Hindlimb muscle (tissue), 1 donor: ENCODE results near the gene SMTNL1. TPM values are rescaled to one million over a fixed set of nuclear protein-coding genes. Genes with fewer than 3 reads are reported as not detected.
"Not testable (repeated sequence)": the region's sequence is repeated elsewhere in the genome, so short reads cannot be mapped to it uniquely, and the experiment has no call there.

Experiments used
- DNase-seq: peaks from one replicate; pipeline ENCODE4 v3.0.0-alpha.2; 2013
- polyA plus RNA-seq: library from polyadenylated mRNA; unstranded; fragments of 120-200 nt; gene quantifications from one replicate; pipeline ENCODE4 v1.2.1, GENCODE V29; 2013; ENCODE audit not compliant: insufficient read length

Gene SMTNL1
- polyA plus RNA-seq, 1 donor, result 148 TPM

DNA sequence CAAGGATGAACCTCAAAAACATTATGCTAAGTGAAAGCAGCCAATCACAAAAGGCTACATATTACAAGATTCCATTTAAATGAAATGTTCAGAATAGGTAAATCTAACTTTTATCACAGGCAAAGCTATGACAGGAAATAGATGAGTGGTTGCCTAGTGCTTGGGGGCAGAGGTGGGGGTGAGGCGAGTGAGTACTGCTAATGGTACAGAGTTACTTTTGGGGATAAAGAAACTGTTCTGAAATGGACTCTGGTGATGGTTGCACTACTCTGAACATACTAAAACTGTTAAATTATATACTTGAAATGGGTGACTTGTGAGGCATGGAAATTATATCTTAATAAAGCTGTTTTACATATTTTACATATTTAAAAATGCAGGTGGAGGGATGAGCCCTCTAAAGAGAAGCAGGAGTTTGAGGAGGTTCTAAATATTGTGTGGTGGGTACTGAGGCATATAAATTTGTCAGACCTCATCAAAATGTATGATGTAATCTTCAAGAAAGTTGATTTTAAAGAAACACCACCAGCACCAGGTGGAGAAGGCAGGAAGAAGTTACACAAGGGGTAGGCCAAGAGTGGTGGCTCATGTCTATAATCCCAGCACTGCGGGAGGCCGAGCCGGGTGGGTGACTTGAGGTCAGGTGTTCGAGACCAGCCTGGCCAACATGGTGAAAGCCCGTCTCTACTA, 25.5 kb upstream of the SMTNL1 start:
- DNase-seq, result no peak

DNA sequence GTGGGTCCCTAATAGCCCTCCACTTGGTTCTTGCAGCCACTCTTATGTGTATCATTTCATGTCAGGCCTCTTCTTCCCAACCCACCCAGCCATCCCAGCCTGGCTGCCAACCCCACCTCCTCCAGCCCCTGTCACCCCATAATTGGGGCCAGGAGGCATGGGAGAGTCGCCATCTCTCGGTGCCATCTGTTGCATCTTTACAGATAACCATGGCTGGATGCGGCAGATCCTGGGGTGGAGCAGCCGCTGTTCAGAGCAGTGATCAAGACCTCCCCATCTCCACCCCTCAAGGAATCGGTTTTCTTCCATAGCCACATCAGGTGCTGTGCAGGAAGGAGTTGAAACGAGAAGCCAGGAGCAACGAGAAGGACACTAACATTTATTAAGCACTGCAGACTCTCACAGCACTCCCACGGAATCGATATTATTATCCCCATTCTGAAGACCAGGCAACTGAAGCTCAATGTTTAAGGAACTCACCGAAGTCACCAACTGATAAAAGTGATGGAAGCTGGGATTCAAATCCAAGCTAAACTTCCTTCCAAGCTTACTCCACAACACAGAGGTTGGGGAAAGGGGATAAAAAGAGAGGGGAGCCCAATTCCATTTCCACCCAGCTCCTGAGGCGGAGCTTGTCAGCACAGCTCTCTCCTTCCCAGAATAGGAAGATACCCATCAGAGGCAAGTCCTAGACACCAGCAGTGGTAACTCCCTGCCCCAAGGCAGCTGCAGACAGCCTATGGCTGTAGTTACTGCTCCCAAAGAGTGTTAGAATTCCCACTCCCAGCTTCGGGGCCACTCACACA, 24.5 kb upstream of the SMTNL1 start:
- no peak for DNase-seq

DNA sequence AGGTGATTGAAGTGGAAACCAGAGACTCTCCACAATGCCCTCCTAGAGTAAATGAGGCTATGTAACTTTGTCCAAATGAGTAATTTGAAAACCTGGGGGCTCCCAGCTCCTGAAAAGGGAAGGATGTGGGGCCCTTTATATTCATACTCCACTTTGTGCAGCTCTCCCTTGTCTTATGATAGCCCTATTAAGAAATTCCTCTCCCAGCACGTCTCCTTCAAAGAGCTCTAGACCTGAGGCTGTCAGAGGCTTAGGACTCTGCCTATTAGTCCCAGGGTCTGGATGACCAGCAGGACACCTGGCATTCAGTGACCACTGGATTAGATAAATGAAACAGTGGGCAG, 24.0 kb upstream of the SMTNL1 start:
- DNase-seq, result no peak

DNA sequence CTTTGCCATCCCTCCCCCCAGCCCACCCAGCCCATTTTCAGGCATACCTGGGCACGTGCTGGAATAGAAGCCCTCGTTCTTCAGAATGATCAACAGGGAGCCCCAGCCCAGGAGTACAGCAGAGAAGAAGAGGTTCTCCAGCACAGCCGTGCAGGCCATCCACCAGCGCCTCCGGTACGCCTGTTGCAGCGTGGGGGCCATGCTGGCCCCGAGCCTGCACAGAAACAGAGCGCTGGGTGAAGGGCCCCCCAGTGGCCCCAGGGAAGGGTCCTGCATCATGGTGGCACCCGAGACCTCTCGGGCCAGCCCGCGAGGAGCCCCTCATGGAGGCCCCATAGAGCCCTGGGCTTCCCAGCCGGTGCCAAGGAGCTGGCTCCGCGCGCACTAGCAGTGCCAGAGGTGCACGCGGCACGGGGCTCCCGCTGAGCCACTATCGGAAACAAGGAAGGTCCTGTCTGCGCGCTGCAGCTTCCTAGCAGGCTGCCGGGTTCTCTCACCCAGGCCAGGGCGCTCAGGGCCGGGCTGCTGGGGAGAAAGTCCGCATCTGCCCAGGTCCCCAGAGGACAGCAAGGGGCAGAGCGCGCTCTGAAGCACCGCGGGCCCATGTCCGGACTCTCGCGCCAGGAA, 23.4 kb upstream of the SMTNL1 start:
- DNase-seq, result no peak

DNA sequence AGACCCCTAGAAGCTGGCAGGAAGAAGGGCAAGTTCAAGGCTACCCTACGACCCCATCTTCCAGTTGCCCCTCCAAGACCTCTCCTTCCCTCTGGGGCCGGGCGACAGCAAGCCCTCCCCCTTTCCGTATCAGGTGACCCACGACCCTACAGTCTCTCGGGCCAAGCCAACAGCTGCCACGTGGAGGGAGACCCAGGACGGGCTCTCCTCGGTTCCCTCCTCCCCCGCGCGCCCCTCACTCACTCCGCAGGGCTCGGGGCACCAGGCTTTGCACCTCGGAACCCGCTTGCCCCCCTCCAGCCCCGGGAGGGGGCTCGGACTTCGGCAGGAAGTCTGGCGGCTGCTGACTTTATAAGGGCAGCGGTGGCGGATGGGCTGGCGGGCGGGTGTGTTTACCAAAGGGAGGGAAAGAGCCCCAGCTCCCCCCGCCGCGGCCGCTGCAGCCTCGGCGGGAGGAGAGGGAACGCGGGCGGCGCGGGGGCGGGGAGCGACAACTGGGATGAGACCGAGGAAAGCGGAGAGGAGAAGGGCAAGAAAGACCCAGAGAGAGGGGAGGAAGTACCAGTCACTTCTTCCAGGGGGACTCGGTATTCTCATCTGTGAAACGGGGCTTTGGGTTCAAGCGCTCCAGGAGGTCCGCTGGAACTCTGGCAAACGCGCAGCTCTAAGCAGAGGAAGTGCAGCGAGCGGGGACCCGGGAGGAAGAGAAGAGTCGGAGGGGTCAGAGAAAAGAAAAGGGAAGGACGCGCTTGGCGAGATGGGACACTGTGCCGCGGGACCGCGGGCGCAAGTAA, 22.7 kb upstream of the SMTNL1 start:
- no peak for DNase-seq

DNA sequence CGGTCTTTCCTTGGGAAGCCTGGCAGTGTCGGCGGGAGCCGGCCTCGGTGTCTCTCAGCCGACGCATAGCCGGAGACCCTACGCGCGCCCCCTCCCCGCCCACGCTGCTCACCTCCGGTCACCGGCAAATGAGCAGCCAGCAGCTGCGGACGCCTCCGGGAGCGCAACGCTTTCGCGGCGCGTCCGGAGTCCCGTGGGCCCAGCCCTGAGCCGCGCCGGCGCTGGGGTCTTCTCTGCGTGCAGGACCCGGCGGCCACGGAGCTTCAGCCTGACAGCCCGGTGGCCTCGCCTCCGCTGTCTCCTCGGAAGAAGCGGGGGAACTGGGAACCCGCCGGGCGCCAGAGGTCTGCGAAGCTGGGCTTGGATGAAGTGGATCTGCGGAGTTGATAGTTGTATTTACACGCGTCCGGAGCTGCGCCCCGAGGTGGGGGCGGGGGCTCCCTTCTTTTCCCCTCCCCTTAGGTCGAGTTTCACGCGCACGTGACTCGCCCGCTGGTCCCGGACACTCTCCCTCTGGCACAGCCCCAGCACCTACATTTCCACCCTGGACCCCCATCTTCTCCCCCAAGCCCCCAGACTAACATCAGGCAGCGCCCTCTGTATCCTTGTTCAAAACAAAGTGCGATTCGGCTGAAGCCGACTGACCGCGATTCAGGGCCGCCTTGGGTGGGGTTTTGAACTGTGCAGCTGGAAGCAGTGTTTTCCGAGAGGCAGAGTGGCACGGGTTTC, 21.9 kb upstream of the SMTNL1 start, which contains the start of gene SLC43A1:
Gene SLC43A1, minus strand, starts transcription at position 371 of the 729 bp plus-strand sequence. CDS start 1,591 bp downstream, outside the sequence.
- peak; percentile 64 for DNase-seq

DNA sequence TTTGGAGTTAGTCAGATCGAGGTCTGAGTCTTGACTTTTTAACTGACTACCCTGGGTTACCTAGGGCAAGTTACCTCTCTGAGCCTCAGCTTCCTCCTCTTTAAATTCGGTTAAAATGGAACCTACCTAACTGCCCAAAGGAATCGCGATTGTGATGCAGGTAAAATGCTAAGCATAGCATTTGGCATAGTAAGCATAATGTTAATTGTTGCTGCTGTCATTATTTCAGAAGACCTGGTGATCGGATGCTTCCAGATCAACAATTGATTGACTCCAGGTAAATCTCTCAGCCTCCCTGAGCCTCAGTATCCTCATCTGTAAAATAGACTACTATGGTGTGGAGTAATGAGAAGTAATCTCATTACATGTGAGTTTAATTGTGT, 21.3 kb upstream of the SMTNL1 start:
- no peak for DNase-seq

DNA sequence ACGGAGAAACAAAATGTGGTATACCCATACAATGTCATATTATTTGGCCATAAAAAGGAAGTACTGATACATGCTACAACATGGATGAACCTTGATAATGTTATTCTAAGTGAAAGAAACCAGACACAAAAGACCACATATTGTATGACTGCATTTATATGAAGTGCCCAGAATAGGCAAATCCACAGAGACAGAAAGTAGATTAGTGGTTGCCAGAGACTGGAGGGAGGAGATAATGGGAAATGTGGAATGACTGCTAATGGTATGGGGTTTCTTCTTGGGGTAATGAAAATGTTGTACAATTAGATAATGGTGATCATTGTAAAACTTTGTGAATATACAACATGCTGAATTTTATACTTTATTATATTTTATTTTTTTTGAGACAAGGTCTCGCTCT, 16.3 kb upstream of the SMTNL1 start:
- no peak for DNase-seq

DNA sequence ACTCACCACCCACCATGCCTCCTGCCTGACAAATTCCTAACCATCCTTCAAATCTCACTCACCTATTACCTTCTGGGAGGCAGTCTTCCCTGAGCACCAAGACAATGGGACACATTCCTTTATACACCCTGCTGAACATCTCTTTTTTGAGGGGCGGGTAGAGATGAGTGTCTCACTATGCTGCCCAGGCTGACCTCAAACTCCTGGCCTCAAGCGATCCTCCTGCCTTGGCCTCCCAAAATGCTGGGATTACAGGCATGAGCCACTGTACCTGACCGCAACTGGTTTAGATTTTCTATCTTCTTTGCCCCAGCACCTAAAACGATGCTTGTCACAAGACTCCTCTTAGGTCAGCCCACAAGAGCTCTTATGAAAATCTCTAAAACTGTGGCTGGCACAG, 14.0 kb upstream of the SMTNL1 start:
- DNase-seq, result no peak

DNA sequence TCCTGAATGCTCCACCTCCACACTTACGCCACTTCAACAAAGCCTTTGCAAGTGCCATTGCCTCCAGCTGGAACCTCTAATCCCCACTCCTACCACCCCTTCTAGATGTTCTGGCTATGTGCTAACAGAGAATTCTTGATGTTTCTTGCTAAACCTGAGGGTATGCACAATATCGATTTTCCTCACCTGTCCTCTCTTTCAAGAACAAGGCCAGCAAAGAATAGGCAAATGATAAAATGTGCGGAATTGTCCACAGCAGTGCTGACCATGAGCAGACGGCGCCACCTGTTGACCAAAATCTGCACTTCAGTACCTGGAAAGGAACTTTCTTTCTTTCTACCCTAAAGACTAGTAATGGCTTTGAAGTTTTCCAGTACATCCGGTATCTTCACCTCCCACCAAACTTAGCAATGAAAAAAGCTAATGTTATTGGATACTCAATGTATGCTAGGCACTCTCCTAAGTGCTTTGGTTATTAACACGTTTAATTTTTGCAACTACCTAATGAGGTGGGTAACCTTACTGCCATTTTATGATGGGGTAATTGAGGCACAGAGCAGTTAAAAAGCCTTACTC, 10.3 kb upstream of the SMTNL1 start:
- peak; percentile 65 for DNase-seq

DNA sequence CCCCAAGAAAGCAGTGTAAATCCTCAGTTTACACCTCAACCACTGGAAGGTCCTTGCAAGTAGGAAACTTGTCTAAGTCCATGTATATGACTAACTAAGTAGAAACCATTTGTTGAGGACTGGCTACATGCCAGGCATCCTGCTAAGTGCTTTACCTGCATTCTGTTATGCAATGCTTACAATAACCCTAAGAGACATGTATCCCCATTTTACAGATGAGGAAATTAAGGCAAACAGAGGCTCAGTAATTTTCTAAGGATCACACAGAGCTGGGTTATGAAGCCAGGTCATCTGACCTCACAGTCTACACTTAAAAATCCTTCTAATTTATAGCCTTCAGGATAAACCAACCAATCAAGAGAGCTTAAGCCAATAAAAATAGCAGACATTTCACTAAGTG, 8.4 kb upstream of the SMTNL1 start:
- no peak for DNase-seq

DNA sequence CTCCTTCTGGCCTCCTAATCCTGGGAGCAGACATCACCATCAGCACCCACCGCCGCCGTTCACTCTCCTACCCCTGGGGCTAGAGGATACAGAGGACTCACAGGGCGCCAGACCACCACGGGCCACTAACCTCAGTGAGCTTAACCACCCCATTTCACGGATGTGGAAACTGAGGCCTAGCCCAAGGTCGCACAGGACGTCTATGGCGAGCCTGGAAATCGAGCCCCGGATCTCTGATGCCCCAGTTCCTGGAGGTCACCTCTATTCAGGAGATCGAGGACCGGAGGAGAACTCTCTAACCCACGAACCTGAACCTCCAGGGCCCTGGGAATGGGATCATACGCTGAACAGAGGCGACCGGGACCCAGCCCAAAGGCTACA, 7.2 kb upstream of the SMTNL1 start:
- DNase-seq, result no peak

DNA sequence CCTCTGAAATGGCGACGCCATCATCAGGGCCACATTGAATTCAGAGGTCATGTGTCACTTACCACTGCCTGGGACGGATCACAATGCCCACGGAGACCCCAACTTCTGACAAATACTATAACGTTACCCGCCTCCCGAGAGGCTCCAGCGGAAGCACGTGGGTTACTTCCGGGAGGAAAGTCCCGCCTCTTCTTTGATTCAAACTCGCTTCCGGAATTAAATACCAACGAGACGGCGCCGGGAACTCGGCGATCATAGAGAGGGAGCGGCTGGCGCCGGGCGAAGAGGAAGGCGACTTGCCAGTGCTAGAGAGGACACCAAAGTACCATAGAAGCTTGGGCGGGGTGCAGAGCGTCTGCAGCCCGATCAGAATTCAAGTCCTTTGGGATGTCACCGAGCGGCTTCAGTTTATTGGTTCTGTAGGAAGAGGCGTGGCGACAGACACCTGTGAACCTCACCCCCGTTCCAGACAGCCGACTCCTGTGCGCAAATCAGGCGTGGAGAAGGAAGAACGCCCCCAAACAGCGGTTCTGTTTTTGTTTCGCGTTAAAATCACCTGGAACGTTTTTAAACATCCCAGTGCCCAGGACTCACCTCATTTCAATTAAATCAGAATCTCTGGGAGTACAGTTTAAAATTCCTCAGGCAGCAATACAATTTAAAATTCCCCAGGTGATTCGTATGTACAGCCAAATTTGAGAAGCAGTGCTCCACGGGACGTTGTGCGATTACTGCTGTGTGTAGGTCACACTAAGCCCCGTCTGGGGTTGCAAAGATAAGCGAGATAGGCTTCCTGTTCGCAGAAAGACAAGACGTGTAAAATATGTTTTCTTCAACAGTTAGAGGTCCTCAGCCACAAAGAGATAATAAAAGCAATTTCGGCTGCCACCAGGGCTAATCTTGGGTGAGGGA, 6.5 kb upstream of the SMTNL1 start, which contains the start of gene TIMM10:
Gene TIMM10, minus strand, starts transcription at position 159 of the 912 bp plus-strand sequence. CDS start 565 bp downstream, outside the sequence.
- DNase-seq, result peak; percentile 91

DNA sequence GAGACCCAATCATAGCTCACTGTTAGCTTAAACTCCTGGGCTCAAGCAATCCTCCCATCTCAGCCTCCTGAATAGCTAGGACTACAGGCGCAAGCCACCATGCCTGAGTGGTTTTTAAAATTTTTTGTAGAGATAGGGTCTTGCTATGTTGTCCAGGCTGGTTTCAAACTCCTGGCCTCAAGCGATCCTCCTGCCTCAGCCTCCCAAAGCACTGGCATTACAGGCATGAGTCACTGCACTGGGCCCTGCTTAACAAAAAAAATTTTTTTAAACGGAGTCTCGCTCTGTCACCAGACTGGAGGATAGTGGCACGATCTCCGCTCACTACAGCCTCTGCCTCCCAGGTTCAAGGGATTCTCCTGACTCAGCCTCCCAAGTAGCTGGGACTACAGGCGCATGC, 2.9 kb upstream of the SMTNL1 start:
- DNase-seq, result not testable (repeated sequence)

DNA sequence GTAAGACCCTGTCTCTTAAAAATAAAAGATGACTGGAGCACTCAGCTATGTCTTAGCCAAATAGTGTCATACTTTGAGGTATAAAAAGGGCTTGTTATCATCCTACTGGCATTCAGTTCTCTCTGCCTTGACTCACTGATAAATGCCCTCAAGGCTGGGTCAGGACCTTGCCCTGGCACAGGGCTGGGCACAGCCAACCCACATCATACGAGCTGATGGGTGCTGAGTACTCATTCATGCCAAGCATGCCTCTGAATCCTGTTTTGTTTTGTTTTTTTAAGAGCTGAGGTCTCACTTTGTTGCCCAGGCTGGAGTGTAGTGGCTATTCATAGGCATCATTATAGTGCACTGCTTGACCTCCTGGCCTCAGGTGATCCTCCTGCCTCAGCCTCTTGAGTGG, 1.9 kb downstream of the SMTNL1 start:
- no peak for DNase-seq

DNA sequence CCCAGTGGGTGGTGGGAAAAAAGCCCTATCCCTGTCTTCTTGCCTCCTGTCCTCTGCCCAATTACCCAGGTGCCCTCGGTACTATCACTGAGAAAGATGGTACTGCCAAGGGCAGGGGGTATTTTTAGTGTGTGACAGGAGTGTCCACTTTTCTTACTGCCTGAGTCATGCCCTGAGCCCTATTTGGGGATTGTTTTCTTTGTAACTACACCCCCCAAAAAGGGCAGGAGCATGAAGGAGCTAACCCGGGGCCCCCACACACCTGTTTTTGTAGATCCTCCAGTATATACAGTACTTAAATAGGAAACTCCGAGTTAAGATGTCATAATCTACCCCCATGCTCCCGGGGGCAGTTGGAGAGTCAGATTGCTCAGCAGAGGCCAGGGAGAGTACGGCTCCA, 3.8 kb downstream of the SMTNL1 start:
- no peak for DNase-seq

DNA sequence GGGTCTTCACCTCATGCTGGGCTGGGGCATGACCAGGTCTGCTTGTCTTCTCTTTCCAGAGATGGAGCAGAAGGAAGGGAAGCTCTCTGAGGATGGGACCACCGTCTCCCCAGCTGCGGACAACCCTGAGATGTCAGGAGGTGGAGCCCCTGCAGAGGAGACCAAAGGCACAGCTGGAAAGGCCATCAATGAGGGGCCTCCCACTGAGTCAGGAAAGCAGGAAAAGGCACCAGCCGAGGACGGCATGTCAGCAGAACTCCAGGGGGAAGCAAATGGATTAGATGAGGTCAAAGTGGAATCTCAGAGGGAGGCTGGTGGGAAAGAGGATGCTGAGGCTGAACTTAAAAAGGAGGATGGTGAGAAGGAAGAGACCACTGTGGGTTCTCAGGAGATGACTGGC, 5.2 kb downstream of the SMTNL1 start:
- no peak for DNase-seq

DNA sequence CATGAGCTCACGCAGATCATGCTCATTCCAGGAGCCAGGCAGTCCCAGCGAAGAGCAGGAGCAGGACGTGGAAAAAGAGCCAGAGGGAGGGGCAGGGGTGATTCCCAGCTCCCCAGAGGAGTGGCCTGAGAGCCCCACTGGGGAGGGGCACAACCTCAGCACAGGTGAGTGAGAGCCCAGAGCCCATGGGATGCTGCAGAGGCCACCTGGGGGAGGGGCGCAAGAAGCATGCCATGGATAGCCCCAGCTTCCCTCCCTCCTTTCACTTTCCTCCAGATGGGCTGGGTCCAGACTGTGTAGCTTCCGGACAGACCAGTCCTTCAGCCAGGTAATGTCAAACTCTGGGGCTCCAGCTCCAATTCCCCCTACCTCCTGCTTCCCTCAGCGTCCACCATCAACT, 6.2 kb downstream of the SMTNL1 start:
- no peak for DNase-seq

DNA sequence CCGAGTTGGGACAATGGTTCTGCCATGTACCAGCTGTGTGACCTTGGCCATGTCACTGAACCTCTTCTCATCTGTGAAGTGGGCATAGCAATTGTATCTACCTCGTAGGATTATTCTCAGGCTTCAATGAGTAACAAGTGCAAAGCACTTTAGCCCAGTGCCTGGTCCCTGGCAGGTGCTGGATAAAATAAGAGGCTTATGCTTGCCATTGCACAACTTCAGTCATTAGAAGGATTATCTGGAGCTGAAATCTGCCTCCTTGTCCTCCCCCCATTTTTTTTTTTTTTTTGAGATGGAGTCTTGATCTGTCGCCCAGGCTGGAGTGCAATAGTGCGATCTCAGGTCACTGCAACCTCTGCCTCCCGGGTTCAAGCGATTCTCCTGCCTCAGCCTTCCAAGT, 7.2 kb downstream of the SMTNL1 start:
- DNase-seq, result no peak

DNA sequence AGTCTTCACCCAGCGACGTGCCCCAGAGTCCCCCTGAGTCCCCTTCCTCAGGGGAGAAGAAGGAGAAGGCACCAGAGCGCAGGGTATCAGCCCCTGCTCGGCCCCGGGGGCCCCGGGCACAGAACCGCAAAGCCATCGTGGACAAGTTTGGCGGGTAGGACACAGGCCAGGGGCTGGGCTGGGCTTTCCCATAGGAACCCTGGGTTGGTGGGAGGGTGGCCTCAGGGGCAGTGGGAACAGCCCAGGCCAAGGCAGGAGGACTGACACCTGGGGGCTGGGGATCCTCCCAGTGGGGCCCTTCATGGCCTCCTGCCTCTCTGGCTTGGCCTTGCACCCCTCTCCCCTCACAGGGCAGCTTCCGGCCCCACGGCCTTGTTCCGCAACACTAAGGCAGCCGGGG, 8.5 kb downstream of the SMTNL1 start:
- no peak for DNase-seq

DNA sequence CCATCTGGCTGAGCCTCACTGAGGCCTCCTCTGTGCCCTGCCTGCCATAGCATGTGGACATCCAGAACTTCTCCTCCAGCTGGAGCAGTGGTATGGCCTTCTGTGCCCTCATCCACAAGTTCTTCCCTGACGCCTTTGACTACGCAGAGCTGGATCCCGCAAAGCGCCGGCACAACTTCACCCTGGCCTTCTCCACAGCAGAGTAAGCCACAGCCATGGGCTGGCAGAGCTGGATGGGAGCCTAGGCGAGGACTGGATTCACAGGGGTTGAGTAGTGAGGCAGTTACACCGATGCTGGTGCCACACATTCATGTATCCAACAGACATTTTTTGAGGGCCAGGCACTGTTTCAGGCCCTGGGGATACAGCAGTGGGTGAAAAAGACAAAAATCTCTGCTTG, 9.1 kb downstream of the SMTNL1 start:
- DNase-seq, result no peak
